T-helper 2 cell treated with Interferon-gamma antibody and Interleukin-4, amounts not matched to agents 100 ng/mL and 5 ng/mL, for 36 hours (primary cell): ENCODE results near the gene GPR3. TPM values are rescaled to one million over a fixed set of nuclear protein-coding genes. Genes with fewer than 3 reads are reported as not detected.

Experiments used
- intact Hi-C: fragments of 100-400 bp; cut with micrococcal nuclease; formaldehyde crosslinking; loops from one replicate; pipeline ENCODE4 v1.15.1; 2023
- total RNA-seq: library from RNA; stranded (reverse); gene quantifications from 2 replicates; pipeline ENCODE4 v1.2.3, GENCODE V29; 2022

The GPR3 gene, protein sequence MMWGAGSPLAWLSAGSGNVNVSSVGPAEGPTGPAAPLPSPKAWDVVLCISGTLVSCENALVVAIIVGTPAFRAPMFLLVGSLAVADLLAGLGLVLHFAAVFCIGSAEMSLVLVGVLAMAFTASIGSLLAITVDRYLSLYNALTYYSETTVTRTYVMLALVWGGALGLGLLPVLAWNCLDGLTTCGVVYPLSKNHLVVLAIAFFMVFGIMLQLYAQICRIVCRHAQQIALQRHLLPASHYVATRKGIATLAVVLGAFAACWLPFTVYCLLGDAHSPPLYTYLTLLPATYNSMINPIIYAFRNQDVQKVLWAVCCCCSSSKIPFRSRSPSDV
- total RNA-seq: 0.39 and 0.73 TPM in 2 replicates

DNA sequence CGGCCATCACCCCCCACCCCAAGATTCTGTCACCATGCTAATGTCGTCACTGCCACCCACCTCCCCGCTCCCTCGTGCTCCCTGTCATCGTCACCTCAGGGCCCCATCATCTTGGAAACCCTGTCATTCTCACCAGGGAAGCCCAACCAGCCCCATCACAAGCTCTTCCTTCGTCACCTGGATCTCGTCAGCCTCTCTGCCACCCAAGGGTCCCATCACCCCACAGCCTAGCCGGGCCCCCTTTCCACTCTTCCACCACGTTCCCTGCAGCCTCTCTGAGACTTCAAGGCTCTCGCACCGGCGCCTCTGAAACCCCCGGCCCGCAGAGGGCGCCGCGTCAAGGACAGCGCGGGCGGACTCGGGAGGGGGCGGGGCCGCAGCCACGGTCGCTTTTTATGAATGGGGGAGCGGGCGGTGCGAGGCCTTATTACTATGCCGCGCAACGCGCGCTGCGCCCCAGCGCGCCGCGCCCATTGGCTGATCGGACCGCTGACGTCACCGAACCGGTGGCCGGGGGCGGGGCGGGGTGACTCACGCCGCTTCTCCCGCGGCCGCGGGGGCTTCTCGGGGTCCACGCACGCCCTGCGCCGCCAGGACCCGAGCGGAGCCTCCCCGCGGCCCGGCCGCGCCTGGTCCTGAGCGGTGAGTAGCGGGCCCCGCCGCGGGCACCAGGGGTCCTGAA, at the start of gene GPR3:
Gene GPR3 (plus strand): TSS at position 527 of the 682 bp plus-strand sequence. CDS start 1,177 bp downstream, outside the sequence.
- intact Hi-C loops: loop anchor here (1.0 to 10.0 kb wide), 6 partner anchors 27 to 287 kb away; partner anchors contain the start of genes AHDC1 and TMEM222

DNA sequence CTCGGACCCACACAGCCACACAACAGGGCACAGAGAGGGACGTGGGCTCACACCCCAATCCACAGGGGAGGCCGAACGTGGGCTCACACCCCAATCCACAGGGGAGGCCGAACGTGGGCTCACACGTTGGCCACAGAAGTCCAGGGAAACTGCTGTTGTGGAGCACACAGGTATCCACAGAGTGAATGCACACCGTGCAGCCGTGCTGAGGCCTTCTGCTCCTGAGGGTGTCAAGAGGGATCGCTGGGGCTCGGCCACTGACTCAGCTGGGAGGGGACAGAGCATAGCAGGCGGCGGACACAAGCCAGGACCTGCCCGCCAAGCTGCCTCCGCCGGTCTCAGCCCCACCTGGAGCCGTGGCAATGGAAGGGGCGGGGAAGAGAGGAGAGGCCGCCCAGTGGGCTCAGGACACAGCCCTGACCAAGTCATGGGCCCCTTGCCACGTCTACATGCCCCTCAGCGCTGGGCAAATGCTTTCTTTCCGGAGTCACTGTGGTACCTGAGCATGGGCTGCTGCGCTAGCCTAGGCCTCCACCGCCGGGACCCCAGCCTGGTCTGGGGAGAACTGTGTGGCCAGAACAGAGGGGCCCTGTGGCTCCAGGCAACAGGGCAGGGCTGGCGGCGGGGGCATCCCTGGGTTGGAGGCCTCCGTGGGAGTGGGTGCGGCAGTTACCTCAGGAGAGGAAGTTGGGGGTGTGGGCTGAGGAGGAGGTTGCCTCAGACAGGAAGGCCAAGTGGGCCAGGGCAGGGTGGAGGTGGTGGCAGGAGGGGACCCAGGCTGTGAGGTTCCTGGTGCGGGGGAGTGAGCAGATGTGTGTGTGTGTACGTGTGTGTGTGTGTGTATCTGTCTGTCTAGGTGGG, 49.4 kb upstream of the GPR3 start:
- intact Hi-C loops: loop anchor here (1.0 kb wide), 1 partner anchor 14 kb away; no protein-coding TSS in a partner anchor

DNA sequence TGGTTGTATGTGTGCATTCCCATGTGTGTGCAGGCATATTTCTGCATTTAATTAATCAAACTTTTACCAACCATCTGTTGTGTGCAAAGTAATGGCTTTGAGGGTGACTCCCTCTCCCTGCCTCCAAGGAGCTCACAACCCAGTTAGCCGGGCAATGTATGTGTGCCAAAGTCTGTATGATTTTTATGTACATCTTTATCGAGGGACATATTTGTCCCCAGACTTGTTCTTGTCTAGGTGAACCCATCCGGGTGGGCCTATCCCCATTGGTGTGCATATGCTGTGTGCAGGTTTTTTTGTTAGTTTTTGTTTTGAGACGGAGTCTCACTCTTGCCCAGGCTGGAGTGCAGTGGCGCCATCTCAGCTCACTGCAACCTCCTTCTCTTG, 48.8 kb upstream of the GPR3 start:
- intact Hi-C loops: loop anchor here (1.0 kb wide), 1 partner anchor 14 kb away; no protein-coding TSS in a partner anchor

DNA sequence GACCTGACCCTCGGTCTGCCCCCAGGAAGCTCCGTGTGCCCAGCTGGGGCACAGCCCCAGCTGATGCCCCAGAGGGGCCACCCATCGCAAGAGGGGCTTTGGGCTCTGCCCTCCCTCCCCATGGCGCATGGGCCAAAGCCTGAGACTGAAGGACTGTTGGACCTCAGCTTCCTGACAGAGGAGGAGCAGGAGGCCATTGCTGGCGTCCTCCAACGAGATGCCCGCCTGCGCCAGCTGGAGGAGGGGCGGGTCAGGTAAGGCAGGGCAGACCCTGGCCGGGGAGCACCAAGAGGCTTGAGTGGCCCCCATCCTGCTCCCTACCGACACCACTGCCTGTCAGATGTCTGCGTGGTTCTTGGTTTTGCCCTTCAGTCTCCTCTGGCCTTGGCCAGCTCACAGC, 47.1 kb upstream of the GPR3 start:
- intact Hi-C loops: no loop called here

DNA sequence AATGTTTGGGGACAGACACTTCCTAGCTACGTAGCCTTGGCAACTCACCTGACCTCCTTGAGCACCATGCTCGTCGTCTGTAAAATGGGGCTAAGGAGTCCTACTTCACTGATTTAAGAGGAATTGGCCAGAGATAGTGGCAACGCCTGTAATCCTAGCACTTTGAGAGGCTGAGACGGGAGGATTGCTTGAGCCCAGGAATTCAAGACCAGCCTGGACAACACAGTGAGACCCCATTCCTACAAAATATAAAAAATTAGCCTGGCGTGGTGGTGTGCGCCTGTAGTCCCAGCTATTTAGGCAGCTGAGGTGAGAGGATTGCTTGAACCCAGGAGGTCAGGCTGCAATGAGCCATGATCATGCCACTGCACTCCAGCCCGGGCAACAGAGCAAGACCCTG, 46.1 kb upstream of the GPR3 start:
- intact Hi-C loops: no loop called here

DNA sequence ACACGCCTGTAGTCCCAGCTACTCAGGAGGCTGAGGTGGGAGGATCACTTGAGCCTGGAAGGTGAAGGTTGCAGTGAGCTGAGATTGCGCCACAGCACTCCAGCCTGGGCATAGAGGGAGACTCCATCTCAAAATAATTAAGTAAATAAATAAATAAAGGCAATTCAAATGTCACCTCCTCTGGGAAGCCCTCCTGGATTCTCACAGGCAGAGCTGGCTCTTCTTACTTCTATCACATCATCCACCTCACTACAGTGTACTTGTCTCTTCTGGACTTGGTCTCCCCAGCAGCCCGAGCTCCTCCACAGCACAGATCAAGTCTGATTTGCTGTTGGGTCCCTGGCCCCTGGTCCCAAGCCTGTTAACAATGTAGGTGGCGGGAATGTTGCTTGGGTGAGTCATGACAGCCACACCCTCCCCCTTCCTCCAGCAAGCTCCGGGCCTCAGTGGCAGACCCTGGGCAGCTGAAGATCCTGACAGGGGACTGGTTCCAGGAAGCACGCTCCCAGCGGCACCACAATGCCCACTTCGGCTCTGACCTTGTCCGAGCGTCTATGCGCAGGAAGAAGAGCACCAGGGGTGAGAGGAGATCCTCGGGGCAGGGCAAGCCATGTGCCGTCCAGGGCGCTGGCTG, 45.3 kb upstream of the GPR3 start:
- intact Hi-C loops: no loop called here

DNA sequence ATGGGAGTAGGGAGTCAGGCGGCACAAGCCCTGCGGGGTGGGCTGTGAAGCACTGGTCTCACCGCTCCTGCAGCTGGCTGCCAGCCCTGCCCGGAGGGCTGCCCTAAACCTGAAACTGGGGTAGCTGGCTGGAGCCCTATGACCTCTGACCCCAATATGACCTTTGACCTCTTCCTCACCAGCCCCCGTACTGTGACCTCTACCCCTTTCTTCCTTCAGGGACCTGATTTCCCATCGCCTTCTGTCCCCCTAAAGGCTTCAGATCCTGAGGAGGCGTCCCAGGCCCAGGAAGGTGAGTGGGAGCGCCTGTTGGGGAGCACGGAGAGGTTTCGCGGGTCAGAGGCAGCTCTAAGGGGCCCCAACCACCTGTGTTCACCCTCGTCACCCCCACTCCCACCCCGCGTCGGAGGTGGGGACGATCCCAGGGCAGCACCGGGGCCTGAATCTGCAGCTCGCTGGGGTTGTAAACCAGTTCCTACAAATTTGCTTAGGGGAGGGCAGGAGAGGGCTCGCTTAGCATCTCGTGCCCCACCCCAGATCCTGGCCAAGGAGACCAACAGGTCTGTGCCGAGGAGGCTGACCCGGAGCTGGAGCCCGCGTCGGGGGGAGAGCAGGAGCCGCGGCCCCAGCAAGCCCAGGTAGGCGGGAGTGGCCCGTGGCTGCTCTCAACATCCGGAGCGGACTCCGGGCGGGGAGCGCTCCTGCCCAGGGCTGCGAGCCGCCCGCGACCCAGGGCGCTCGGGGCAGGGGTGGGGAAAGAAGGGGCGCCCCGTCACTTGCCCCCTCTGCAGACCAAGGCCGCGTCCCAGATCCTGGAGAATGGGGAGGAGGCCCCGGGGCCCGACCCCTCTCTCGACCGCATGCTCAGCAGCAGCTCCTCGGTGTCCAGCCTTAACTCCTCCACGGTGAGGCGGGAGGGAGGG, 43.3 kb upstream of the GPR3 start:
- intact Hi-C loops: no loop called here

DNA sequence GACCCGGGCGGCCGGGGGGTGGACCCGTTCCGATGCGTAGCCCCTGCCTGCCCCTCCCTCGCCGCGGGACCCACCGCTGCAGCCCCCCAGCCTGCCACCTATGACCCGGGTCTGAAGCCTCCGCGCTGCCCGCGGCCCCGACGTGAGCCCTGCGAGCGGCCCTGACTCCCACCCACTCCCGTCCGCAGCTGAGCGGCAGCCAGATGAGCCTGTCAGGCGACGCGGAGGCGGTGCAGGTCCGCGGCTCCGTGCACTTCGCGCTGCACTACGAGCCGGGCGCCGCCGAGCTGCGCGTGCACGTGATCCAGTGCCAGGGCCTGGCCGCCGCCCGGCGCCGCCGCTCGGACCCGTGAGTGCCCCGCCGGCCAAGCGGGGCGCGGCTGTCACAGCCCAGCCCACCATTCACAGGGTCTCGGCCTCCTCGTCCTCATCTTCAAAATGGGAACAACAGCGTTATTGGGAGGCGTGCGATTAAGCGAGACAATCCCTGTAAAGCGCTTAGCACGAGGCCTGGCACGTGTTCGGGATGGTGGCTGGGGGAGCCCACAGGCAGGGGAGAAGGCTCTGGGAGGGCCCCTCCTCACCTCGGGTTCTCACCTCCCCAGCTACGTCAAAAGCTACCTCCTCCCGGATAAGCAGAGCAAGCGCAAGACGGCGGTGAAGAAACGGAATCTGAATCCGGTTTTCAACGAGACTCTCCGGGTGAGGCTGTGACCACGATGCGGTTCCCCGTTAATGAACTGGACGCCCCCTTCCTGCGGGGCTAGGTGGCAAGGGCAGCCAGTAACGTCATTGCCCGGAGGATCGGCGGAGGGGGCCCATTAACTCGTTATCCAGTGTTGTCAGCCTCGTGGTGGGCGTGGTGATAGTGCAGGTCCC, 42.4 kb upstream of the GPR3 start:
- intact Hi-C loops: no loop called here

DNA sequence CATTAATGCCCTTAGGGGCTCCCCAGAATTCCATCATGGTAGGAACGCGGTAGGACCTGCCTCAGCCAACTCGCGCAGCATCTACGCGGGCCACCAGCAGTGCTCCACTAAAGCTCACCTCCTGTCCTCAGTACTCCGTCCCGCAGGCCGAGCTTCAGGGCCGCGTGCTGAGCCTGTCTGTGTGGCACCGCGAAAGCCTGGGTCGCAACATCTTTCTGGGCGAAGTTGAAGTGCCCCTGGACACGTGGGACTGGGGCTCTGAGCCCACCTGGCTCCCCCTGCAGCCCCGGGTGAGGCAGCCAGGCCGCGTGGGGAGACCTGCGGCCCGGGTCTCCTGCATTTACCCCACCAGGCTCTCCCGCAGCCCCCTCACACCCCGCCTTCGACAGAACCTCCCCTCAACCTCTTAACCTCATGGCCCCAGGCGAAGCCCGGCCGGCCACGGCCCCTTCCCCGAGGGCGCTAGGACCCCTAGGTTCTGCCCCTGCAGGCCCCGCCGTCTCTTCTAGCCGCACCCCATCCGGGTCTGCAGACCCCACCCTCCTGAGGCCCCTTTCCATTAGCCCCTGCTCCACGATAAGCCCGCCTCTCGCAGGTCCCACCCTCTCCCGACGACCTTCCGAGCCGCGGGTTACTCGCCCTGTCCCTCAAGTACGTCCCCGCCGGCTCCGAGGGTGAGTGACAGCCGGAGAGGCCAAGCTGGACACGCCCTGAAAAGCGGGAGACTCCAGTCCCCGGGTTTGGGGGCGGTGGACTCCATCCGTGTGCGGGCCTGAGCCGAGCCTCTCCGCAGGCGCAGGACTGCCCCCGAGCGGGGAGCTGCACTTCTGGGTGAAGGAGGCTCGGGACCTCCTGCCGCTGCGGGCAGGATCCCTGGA, 41.5 kb upstream of the GPR3 start:
- intact Hi-C loops: no loop called here

DNA sequence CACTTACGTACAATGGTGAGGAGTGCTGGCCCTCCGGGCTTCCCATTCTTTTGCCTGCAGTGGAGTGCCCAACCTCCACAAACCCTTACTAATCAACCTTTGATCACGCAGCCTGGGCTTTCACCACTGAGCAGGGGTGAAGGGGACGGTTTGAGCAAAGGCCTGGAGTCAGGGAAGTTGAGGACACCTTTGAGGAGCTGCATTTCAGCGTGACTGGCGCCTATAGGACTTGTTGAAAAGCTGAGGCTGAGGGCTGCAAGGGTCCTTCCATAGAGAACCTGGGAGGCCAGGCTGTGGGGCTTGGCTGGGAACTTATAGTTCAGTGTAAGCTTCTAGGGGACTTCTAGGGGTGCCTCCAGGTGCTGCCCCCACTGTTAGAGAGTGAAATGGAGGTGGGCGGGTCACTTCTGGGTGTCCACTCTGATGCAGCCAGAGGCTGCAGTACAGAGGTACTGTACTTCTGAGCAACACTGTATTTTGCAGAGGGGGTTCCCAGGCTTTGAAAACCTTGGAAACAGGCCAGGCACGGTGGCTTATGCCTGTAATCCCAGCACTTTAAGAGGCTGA, 40.8 kb upstream of the GPR3 start:
- intact Hi-C loops: no loop called here

DNA sequence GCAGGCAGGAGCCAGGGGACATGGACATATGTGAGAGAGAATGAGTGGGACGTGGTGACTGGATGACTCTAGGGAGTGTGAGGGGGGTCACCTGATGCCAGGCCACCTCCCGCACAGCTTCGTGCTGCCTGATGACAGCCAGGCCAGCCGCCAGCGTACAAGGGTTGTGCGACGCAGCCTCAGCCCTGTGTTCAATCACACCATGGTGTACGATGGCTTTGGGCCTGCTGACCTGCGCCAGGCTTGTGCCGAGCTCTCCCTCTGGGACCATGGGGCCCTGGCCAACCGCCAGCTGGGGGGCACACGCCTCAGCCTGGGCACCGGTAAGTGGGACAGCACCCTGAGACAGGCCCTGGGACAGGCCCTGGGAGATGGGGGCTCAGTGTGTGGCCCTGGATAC, 39.3 kb upstream of the GPR3 start:
- intact Hi-C loops: no loop called here

DNA sequence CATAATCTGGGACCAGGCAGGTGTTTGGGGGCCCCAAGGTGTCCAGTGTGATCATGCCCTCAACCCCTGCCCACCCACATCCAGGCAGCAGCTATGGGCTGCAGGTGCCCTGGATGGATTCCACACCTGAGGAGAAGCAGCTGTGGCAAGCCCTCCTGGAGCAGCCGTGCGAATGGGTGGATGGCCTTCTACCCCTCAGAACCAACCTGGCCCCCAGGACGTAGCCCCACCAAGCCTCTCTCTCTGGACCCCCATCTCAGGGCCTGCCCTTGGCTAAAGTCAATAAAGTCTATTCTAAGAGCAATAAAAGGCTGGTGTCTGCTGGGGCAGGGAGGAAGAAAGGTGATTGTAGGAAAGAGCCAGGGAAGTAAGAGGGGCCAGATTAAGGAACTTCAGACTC, 38.8 kb upstream of the GPR3 start:
- intact Hi-C loops: no loop called here

DNA sequence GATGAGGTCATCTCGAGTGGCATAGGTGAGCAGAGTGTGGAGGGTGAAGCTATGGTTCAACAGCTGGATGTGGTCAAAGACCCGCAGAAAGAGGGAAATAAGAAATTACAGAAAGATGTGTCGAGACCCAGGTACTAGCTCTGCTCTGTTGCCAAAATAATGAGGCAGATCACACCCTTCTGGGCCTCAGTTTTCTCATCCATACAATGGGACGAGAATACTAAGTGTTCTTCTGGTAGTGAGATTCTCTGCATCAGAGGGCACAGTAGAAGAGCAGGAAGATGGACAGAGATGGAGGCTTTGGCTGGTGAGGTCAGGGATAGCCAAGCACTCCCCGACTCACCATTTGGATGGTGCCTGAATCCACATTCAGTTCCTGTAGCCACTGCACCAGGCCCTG, 36.7 kb upstream of the GPR3 start:
- intact Hi-C loops: no loop called here

DNA sequence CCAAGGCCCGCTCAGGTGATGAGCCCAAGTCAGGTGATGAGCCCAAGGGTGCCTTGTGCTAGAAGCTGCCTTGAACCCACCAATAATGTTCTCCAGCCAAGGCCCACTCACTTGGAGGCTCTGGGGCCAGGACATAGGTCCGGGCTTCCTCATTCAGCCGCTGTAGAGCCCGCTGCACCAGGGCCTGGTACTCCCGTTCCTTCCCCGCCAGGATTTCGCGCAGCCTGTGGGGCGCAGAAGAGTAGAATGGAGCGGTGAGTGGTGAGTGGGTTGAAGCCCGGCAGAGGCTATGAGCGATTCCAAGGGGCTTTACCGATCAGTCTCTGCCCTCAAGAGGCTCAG, 36.2 kb upstream of the GPR3 start:
- intact Hi-C loops: no loop called here

DNA sequence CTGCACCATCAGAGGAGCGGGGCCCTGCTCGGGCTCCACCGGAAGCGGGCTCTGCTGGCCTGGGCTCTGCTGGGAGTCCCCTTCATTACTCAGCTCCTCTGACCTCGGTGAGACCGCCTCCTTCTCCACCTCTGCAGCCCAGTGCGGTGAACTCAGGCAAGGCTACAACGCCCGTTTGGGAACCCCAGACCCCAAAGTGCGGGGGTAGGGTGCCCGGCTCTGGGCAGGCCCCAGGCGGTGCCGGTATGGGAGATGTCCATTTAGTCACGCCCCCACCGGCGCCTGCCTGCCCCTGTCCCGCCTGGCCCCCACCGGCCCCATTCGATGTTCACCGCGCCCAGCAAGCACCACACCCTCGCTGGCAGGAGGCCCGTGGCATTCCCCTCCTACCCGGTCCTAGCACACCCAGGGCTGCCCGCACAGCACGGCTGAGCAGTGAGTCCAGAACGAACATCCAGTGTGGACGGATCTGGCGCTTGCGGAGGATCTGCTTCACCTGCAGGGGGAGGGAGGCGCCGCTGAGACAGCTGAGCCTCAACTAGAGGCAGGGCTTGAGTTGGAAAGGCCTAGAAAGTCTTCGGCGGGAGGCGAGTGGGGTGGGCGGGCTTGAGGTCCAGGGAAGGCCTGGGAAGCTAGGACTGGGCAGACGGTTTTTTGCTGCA, 35.7 kb upstream of the GPR3 start:
- intact Hi-C loops: loop anchor here (1.0 kb wide), 3 partner anchors 9 to 36 kb away; partner anchors contain the start of gene GPR3

DNA sequence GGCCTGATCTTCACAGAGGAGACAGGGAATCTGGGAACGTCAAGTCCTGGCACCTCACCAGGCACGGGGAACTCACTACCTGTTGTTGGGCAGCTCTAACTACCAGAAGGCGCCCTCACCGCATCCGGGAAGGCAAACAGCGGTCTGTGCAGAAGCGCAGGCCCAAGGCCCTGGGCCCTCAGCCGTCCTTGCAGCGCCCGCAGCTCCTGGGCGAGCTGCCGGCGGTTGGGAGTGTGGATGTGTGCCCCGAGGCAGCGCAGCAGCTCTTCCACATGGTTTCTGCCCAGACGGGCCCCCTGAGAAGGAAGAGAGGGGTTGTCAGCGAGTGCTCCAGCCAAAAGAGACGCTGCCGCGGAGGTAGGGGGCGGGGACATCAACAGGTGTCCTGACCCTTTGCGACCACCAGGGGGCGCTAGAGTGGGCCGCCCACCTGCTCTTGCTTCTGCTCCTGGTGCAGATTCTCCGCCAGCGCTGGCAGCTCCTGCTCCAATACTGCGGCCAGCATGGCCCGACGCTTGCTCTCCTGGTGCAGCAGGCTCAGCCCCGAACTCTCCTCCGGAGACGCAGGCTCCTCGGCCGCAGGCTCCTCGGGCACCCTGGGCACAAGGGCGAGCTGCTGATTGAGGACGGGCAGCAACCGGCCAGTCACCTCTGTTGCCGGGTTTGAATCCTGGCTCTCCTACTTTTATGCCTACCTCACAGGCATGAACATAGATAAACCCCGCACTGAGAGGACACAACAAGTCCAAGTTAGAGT, 35.0 kb upstream of the GPR3 start:
- intact Hi-C loops: loop anchor here (1.0 kb wide), 3 partner anchors 8 to 35 kb away; partner anchors contain the start of gene GPR3
